ENCODE data around the gene EYA3. TPM values are rescaled to one million over a fixed set of nuclear protein-coding genes. Genes with fewer than 3 reads are reported as not detected.
"Not testable (repeated sequence)": the region's sequence is repeated elsewhere in the genome, so short reads cannot be mapped to it uniquely, and the experiment has no call there.

EYA3 gene
- total RNA-seq, 1 donor from 2014 or later, result 15.5 TPM

GRCh38 chr1:28032281-28032680, 56.1 kb downstream of the EYA3 start:
- no peak for DNase-seq (ENCODE audit: extremely low read depth, low read depth, low spot score)

DNA sequence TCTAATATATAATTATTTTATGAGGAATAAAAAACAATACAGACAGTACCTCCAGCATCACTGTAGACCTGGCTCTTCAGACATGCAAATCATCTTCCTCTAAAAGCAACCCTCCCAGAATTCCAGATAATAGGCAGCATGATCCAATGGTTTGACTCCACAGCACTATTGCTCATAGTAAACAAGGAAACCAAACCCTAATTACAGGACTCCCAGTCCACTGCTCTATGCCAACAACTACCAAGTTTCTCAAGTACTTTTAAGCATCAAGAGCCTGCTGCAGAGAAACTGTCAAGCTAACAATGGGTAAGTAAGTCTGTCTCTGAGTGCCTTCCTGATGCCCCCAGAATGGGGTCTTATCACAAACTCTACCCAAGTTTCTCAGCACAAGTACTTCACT, 57.2 kb downstream of the EYA3 start:
- no peak for DNase-seq (ENCODE audit: extremely low read depth, low read depth, low spot score)

DNA sequence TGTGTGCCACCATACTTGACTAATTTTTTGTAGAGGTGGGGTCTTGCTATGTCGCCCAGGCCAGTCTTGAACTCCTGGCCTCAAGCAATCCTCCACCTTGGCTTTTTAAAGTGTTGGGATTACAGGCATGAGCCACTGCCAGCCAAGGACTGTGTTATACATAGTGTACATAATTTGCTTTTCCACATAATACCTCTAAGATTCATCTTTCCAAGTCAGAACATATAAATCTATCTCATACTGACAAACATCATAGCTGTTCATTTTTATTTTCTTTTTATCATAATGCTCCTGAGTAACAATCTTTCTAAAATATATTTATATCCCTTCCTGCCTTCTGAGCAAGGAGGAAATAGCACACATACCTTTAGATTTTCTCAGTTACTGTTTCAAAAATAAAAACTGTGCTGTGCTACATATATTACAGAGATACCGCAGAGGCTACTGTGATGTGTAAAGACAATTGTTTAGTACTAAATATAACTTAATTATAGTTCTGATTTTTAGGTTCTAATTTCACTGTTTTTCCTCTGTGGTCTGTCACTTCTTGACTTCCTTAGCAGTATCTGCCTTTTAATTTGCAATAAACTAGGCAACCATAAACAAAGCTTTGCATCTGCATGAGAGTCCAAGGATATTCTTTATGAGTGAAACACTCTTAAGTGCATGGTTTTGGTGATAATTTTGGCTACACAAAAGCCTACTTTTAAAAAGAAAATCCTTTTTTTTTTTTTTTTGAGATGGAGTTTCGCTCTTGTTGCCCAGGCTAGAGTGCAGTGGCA, 59.3 kb downstream of the EYA3 start:
- peak; percentile 42 for DNase-seq (ENCODE audit: extremely low read depth, low read depth, low spot score)

- DNase-seq (ENCODE audit: extremely low read depth, low read depth, low spot score), result no peak
Measured at GRCh38 chr1:28027660-28028059, 60.8 kb downstream of the EYA3 start.

- no peak for DNase-seq (ENCODE audit: extremely low read depth, low read depth, low spot score)
Measured at GRCh38 chr1:28027238-28027637, 61.2 kb downstream of the EYA3 start.

DNA sequence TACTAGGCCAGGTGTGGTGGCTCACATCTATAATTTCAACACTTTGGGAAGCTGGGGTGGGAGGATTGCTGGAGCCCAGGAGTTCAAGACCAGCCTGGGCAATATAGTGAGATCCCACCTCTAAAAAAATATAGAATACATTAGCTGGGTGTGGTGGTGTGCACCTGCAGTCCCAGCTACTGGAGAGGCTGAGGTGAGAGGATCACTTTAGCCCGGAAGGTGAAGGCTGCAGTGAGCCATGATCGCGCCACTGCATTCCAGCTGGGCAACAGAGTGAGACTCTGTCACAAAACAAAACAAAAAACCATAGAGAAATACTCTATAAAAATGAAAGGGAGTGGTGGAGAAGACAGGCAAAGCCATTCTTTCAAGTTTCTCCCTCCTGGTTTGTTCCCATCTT, 62.1 kb downstream of the EYA3 start:
- no peak for DNase-seq (ENCODE audit: extremely low read depth, low read depth, low spot score)

DNA sequence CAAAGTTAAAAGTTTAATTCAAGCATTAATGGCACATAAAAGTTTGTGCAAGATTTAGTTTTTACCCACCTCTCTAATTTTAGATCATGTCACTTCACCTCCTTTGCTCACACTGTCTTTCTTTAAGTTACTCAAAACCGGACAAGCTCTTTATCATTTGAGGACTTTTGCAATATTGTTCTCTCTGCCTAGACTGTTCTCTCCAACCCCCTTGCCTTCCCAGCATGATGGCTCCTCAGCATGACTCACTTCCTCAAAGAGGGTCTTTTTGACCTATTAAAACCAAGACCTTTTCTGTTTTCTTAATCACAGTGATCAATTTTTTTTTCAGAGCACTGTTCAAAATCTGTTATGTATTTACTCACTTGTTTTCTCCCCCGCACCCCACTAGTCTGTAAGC, 67.3 kb downstream of the EYA3 start:
- DNase-seq (ENCODE audit: extremely low read depth, low read depth, low spot score), result no peak

DNA sequence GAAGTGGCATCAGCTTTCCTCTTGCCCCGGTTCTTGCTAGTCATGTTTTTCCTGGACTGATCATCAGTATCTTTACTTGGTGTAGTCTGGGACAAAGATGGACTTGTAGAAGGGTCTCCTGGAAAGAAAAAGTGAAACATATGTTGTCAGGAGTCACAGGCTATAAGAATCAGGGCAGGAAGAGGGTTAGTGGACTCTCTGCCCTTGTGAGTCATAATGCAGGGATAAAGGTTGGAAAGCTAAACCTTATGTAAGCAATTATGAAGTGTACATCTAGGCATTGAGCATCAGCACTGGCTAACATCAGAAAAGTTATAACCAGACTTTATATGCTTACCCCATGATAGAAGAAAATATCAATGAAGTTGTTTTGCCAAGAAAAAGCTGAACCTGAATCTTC, 77.4 kb downstream of the EYA3 start:
- DNase-seq (ENCODE audit: extremely low read depth, low read depth, low spot score), result no peak

- not testable (repeated sequence) for DNase-seq (ENCODE audit: extremely low read depth, low read depth, low spot score)
Measured at GRCh38 chr1:28003117-28003516, 85.3 kb downstream of the EYA3 start.

- no peak for DNase-seq (ENCODE audit: extremely low read depth, low read depth, low spot score)
Measured at GRCh38 chr1:28002600-28002999, 85.8 kb downstream of the EYA3 start.

DNA sequence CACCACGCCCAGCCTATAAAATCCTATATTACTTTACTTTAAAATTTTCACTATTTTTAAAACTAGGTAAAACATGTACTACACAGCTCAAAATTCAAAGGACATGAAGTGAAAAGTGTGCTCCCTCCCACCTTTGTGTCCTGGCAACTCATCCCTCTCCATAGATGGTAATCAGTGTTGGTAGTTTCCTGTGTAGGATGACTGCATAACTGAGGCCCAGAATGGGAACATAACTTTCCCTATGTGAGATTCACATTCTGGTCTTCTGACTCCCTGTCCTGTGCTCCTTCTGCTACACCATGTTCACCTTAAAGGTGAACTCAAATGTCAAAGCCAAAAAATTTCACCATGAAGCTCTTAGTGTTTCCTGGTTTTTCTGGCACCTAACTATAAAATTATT, 89.4 kb downstream of the EYA3 start:
- DNase-seq (ENCODE audit: extremely low read depth, low read depth, low spot score), result no peak

DNA sequence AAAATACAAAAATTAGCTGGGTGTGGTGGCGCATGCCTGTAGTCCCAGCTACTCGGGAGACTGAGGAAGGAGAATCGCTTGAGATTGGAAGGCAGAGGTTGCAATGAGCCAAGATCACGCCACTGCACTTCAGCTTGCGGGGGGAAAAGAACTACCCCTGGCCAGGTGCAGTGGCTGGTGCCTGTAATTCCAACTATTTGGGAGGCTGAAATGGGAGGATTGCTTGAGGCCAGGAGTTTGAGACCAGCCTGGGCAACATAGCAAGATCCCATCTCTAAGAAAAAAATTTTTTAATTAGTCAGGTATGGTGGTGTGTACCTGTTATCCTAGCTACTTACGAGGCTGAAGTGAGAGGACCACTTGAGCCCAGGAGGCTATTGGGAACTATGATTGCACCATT, 93.9 kb downstream of the EYA3 start:
- not testable (repeated sequence) for DNase-seq (ENCODE audit: extremely low read depth, low read depth, low spot score)

- DNase-seq (ENCODE audit: extremely low read depth, low read depth, low spot score), result no peak
Measured at GRCh38 chr1:27994060-27994459, 94.3 kb downstream of the EYA3 start.

- no peak for DNase-seq (ENCODE audit: extremely low read depth, low read depth, low spot score)
Measured at GRCh38 chr1:27993241-27993640, 95.2 kb downstream of the EYA3 start.

DNA sequence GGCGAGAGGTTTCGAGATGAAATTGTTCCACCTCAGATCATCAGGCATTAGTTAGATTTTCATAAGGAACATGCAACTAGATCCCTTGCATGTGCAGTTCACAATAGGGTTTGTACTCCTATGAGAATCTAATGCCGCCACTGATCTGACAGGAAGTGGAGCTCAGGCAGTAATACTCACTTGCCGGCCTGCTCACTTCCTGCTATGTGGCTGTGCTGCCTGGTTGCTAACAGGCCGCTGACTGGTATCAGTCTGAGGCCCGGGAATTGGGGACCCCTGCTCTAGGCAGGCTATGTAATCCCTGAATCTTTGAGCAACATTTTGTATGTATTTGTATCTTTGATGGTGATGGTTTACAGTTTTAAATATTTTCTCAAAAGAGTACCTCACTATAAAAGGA, 96.1 kb downstream of the EYA3 start:
- no peak for DNase-seq (ENCODE audit: extremely low read depth, low read depth, low spot score)

- DNase-seq (ENCODE audit: extremely low read depth, low read depth, low spot score), result no peak
Measured at GRCh38 chr1:27990920-27991537, 97.4 kb downstream of the EYA3 start.

GRCh38 chr1:27981145-27981544, 107.3 kb downstream of the EYA3 start:
- no peak for DNase-seq (ENCODE audit: extremely low read depth, low read depth, low spot score)

DNA sequence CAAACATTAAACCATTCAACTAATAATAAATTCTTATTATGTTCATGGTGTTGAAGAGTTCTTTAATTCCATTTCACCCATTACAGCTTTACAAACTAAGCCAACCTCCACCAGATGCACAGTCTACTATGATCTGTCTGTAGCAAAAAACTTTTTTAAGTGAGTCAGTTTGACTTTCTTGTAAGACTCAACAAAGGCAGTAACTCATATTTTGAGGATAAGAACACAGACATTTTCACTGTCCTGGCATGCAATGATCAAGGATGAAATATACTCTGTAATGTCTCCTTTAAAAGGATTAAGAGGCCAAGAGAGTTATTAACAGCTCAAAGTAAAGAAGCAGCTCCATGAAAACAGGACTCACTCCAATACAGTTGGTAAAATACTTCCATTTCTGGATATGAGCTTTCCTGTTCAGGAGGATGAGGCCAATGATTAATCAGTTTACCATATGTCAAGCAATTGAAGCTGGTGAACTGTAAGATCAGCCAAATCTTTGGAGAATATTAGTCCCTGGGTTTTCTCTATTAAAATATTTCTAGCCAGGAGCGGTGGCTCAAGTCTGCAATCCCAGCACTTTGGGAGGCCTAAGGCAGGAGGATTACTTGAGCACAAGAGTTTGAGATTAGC, 108.1 kb downstream of the EYA3 start:
- no peak for DNase-seq (ENCODE audit: extremely low read depth, low read depth, low spot score)

- DNase-seq (ENCODE audit: extremely low read depth, low read depth, low spot score), result no peak
Measured at GRCh38 chr1:27979859-27980201, 108.6 kb downstream of the EYA3 start.

- DNase-seq (ENCODE audit: extremely low read depth, low read depth, low spot score), result no peak
Measured at GRCh38 chr1:27979151-27979858, 109.1 kb downstream of the EYA3 start.

- DNase-seq (ENCODE audit: extremely low read depth, low read depth, low spot score), result no peak
Measured at GRCh38 chr1:27974417-27974781, 114.0 kb downstream of the EYA3 start.
